Measurements from ENCODE around the gene TMEM59.

TMEM59 gene

DNA sequence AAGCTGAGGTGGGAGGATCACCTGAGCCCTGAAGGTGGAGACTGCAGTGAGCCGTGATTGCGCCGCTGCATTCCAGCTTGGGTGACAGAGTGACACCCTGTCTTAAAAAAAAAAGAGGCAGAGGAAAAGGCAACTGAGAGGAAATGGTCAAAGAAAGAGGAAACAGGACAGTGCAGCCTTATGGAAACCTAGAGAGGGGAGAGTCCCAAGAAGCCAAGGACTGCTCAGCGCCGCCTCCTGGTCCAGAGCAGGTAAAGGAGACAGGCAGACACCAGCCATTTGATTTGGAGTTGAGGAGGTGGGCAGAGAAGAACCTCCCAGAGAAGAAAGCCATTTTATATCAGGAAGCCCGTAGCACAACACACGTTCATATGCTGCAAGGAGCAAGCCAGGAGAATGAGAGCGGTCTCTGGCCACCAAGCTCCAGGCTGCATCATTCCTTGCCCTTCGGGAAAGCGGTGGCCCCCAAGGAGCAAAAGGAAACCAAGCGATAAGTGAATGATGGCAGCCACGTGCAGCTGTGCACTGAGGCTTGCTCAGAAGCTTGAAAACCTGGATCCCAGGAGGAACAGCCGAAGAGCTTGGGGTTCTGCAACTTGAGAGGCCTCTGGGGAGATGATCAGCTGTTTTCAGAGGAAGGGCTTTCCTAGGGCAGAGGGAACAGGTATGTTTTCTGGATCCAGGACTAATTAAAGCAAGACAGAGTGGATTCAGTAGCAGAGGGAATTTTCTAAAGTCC lies 73.1 kb downstream of the TMEM59 start:
- DNase-seq, result peak; percentile 94
